Activated T-cell treated with anti-CD3 and anti-CD28 coated beads for 48 hours (primary cell): ENCODE measurements around the gene KCNQ1.

Experiments
- DNase-seq: peaks from one replicate; pipeline ENCODE4 v3.0.0-alpha.2; 2020; ENCODE audit warnings: low read depth

Gene KCNQ1

DNA sequence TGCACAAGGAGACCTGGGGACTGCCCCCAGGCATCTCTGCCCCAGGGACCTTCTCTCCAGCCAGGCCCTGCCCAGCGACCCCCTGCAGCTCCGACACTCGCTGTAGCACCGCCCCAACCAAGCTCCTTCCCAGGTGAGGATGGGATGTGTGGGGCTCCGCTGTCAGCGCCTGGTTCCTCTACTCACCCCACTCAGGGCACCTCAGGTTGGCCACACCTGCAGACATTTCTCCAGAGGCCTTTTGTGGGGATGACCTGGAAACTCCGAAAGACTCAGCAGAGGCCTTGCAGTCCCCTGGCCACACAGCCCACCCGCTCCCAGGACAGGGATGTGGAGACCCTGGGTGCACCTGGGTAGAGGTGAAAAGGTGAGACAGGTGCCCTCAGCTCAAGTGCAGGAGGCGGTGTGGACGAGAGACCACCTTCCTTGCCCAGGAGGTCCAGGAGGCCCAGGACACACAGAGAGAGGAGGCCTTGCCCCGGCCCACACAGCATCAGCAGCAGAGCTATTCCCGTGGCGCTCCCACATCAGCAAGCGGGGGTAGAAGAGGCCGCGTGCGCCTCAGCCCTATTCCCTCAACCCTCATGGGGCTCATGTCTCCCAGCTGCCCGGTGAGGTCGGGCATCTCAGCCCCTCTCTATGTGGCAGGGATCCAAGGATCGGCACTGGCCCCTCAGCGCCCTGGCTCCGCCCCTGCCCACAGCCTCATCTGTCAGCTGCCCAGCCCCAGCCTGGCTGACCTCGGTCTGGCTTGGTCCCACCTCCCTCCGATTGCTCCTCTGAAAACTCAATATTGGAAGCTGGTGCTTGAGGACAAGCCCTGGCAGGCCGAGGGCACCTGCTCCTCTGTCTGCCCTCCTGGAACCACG lies 21.4 kb upstream of the KCNQ1 start:
- DNase-seq, result no peak

DNA sequence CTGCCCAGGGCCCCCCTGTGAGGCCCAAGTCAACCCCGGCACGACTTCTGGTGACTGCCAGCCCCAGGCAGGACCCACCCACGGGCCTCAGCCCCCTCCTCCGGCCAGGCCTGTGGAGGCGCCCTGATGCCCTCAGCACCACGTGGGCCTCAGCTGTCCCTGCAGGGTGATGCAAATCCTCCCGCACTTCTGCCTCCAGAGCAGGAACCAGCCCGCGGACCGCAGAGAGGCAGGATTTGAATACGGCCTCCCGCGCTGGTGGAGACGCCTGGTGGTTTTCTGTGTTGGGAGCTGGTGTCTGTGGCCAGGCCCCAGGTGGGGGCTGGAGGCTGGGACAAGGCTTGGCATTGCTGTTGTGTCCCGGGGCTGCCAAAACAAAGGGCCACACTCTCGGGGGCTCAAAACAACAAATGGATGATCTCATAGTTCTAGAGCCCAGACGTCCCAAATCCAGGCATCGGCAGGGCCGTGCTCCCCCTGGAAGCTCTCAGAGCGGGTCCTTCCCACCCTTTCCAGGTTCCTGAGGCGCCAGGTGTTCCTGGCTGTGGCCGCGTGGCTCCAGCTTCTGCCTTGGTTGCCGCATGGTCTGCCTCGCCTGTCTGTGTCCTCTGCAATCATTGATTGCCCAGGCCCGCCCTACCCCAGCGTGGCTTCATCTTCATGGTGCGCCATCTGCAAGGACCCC lies 19.9 kb upstream of the KCNQ1 start:
- DNase-seq, result no peak

DNA sequence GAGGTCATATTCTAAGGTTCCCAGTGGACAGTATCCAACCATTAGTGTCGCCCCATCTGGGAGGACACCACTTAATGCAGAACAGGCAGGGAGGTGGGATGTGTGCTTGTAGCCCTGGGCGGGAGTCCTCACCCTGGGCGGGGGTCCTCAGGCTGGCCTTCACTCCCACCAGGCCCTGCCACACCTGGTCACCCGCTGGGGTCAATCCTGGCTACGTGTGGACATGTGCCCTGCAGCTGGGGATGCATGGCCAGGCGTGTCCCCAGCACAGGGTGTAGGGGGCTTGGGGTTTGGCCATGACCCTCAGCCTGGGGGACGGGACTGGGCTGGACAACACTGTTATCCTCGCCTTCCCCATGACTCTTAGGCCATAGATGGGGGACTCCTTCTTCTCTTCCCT lies 19.3 kb upstream of the KCNQ1 start:
- no peak for DNase-seq

DNA sequence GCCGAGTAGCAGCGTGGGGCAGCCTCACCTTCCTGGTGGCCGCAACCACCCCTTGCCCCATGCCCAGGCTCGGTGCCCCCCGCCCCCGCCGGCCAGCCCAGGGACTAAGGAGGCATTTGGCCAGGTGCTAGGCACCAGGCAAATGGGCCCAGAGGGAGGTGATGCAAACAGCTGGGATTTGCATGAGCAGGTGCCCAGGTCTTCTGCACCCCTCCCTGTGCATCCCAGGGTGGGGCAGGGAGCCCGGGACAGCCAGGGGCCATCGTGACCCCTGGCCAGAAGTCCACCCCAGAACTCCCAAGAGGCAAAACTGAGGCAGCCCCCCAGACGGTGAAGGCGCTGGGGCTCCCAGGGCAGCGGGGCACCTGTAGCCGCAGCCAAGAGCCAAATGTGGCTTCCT lies 18.6 kb upstream of the KCNQ1 start:
- no peak for DNase-seq

DNA sequence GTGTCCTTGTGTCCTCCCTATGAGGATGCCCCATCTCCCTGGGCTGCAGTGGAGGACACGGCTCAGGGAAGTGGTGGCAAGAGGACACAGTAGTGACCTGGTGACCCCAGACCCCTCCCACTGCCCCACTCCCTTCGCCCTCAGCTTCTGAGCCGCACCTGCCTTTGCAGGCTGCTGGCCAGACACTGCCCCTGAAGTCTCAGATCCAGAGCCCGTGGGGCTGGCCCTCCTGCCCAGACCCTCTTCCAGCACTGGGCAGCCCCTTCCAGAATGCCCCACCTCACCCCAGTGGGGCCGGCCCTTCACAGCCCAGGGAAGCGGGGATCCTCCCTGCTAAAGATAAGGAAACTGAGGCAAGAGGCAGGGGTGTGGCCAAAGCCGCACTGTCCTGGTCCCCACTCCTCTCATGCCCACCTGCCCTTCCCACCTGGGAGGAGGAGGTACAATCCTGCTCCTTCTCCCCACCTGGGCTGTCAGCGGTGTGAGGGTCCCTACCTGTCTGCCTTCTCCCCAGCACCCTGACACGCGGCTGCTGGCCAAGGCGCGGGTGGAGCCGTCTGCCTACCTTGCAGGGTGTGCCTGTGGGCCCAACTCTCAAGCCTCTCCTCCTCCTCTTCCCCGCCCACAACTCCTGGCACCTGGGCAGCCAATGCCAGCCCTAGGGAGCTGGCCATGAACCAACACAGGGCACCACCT lies 17.8 kb upstream of the KCNQ1 start:
- DNase-seq, result no peak

DNA sequence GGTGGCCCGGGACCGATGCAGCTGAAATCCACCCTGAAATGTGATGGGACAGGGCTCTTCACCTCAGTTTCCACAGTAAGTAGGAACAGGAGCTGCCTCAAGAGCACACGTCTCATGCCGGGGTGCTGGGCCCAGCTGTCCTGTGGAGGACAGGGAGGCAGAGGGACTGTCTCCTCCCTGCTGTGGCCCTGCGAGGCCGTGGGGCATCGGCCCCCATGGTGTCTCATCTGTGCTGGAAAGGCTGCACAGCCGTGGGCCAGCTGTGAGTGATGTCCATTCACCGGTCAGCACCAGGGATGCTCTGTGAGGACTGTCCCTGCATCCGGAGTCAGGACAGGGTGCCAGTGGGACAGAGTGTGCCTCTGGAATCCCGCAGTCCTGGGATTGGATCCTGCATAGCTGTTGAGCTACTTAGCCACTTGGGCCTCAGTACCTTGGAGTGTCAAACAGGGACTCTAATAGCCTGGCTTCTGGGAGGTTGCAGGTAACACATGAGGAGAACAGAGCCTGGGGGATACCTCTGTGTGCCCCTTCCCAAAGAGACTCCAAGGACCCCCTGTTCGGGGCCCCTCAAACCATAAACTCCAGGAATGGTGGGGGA lies 17.0 kb upstream of the KCNQ1 start:
- no peak for DNase-seq

DNA sequence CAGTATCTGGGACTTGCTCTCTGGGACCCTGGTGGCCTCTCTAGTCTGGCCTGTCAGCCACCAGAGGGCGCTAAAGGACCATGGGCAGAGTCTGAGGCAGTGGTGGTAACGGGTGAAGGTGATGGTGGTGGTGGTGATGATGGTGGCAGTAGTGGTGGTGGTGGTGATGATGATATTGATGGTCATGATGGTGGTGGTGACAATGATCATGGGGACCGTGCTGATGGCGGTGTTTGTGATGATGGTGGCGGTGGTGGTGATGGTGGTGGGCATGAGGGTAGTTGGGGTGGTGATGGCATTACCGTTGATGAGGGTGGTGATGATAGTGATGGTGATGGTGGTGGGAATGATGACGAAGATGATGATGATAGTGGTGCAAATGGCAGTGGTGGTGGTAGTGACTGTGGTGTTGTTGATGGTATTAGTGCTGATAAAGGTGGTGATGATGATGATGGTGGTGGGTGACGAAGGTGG lies 16.4 kb upstream of the KCNQ1 start:
- DNase-seq, result peak; percentile 74

DNA sequence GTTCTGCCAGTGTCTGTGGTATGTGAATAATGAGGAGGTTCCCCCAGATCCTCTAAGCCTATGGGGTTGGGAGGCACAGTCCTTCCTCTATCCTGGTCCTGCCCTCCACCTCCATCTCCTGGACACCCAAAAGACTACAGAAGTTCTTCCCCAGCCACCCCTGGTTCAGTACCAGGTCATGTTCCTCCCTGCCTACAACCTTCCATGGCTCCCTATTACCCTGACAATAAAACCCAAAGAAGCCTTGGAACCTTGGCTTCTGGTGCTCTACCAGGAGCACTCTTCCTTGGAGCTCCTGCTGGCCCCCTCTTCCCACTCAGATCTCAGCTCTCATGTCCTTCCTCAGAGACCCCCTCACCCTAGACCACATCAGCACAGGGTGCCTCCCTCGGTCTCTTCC lies 13.4 kb upstream of the KCNQ1 start:
- no peak for DNase-seq

DNA sequence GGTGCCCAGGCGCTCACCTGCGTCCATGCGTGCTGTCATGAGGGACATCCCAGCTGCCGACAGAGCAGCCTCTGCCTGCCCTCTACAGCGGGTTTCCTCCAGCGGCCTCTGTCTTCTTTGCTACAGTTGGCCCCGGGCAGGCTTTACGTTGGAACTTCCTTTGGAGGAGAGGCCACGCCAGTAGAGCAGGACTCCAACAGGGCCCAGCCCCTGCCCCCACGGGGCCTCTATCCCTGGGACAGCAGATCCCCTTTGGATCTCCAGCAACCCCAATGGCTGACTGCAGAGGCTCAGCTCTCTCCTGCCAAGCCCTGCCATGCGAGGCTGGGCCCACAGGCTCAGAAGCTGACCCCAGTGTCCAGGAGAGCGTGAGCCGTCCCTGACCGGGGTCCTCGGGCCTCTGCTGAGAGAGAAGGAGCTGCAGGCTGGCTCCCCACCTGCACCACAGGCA lies 12.6 kb upstream of the KCNQ1 start:
- no peak for DNase-seq

DNA sequence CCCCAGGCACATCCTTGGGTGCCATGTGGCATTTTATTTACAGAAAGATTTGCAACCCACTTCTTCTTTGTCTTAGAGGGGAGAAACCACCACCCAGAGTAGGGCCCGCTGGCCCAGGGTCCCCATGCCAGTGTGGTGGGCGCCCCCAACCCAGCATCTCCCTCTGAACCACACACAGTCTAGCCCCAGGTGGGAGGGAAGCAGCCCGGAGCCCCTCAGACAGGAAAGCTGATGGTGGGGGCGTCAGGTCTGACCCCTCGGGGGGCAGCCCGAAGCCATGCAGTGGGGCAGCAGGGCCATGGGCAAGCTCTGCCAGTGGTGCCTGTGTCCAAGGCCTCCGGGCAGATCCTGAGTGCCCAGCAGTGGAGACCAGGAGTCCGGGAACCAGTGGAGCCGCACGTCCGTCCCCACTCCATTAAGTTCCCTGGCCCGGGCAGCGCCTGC lies 12.2 kb upstream of the KCNQ1 start:
- DNase-seq, result no peak

DNA sequence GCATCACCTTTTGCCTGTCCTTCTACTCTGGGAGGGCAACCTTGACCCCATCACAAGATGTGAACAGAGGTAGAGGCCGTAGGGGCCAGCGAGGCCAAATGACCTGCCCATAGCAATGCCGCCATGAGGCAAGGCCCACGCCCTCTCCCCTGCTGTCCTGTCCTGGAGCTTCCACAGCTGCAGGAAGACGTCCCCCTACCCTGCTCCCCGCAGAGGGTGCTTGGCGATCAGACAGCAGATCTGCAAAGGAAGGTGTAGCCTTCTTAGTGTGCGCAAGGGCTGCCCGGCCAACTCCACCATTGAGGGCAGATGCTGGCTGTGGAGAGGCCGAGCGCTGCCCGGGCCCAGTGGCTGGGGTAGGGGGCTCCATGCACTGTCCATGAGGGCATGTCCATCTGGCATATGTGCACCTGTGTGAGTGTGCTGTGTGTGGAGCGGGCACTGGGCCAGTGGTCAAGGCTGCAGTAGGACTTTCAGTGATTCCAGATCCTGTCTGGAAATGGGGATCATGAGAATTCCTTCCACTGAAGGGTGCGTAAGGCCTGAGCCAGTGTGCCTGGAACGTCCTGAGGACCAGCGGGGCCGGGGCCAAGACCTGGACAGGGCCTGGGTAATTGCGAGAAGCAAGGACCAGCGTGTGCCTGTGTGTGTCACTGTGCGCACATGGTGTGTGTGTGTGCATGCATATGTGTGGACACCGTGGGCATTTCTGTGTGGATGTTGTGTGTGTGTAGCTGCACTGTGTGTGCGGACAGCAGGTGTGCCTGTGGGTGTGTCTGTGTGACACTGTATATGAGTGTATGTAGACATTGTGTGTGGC lies 11.5 kb upstream of the KCNQ1 start:
- no peak for DNase-seq

DNA sequence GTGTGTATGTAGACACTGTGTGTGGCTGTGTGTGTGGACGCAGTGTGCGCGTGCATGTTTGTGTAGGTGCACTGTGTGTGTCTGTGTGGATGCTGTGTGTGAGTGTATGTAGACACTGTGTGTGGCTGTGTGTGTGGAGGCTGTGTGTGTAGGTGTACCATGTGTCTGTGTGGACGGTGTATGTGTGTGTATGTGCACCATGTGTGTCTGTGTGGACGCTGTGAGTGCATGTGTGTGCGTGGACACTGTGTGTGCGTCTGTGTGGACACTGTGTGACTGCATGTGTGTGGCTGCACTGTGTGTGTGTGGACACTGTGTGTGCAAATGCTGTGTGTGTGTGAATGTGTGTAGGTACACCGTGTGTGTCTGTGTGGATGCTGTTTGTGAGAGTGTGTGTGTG lies 10.8 kb upstream of the KCNQ1 start:
- DNase-seq, result no peak

DNA sequence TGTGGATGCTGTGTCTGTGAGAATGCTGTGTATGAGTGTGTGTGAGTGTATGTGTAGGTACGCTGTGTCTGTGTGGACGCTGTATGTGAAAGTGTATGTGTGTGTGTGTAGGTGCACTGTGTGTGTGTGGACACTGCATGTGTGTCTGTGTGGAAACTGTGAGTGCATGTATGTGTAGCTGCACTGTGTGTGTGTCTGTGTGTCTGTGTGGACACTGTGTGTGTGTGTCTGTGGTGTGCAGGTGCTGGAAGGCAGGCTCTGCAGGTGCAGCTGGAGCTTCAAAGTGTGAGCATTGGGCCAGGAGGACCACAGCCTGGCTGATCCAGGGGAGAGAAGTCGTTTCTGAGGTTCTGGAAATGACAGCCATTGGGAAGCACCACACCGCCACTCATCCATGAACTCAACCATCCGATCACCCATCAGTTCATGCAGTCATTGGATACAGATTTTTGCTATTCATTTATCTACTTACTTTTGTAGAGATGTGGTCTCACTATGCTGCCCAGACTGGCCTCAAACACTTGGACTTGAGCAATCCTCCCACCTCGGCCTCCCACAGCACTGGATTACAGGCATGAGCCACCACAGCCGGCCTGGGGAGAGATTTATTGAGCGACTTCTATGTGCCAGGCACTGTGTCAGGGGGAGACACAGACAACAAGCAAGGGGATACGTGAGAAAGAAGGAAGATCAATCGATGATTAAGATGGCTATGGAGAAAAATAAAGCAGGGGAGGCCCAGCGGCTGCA lies 10.1 kb upstream of the KCNQ1 start:
- no peak for DNase-seq

DNA sequence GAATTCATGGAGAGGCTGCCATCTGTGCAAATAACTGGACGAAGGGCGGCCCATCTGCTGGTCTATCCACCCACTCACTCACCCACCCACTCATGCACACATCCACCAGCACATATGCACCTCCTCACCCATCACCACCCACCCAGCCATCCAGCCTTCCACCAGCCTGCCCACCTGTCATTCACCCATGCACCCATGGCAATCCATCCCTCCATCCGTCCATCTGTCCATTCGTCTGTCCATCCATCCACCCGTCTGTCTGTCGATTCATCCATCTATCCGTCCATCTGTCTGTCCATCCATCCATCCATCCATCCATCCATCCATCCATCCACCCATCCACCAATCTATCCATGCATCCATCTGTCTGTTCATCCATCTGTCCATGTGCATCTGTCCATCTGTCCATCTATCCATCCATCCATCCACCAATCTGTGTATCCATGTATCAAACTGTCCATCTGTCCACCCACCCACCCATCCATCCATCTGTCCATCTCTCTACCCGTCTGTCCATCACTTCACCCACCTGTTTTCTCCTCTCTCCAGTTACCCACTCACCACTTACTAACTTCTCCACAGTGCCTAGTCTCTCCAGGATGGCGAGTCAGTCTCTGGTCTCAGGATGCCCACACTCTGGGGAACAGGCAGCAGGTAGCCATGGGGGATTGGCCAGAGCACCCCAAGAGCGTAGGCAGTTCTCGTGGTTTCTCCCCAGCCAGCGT lies 9.4 kb upstream of the KCNQ1 start:
- no peak for DNase-seq

DNA sequence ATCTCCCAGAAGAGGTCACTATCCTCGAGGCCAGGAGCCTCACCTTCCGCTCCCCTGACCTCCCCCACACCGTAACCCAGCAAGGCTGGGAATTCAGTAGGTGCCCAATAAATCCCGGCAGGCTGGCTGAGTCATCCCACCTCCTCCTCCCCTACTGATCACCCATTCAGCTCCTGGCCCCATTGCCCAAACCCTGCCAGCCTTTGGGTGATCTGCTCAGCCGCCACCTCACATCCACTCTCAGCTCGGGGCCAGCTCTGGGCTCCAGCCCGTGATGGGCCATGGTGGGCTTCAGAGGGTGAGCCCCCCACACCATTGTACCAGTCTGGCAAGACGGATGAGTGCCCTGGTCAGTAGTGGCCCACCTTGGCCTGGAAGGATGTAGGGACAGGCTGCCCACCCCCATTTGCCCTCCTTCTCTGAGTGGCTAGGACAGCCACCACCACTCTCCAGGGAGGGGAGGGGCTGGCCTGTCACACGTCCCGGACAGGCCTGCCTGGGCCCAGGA lies 8.7 kb upstream of the KCNQ1 start:
- DNase-seq, result no peak

DNA sequence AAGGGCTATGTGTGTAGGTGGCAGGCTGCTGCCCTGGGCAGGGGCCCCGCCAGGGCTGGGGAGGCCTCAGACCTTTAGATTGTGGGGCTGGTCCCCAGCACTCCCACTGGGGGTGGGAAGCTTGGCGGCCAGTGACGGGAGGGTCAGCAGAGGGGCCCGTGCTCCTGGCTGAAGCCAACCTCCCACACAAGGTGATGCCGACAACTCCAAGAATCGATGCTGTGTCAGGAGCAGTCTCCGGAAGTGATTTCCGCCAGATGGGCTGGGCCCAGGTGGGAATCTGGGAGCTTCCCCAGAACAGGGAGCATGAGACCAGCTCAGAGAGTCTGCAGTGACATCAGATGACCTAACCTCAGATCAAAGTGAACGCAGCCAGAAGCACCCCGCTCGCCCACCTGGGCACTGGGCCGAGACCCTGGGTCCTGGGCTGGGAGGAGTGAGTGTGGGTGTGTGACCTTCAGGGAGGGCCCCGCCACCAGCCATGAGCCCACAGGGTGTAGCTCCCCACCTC lies 8.2 kb upstream of the KCNQ1 start:
- DNase-seq, result no peak

DNA sequence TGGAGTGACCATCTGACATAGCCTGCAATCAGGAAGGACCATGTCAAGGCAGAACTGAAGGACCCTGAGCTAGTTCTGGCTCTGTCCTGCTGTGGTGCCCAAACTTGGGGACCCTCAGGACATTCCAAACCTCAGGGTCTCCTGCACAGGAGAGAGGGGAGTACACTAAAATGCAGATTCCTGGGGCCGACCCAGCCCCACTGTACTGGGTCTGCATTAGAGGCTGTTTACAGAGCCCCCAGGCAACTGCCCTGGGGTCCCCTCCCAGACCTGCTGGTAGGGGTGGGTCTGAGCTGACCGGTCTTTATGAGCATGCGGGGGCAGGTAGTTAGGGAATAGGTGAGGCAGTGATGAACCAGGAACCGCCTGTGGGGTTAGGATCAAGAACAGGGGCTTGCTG lies 7.3 kb upstream of the KCNQ1 start:
- no peak for DNase-seq

DNA sequence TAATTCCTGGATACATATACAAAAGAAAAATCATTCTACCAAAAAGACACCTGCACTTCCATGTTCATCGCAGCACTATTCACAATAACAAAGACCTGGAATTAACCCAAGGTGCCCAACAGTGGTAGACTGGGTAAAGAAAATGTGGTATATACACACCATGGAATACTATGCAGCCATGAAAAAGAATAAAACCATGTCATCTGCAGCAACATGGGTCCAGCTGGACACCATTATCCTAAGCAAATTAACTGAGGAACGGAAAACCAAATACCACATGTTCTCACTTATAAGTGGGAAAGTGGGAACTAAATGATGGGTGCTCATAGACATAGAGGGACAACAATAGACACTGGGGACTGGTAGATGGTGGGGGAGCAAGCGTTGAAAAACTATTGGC lies 5.0 kb upstream of the KCNQ1 start:
- no peak for DNase-seq

DNA sequence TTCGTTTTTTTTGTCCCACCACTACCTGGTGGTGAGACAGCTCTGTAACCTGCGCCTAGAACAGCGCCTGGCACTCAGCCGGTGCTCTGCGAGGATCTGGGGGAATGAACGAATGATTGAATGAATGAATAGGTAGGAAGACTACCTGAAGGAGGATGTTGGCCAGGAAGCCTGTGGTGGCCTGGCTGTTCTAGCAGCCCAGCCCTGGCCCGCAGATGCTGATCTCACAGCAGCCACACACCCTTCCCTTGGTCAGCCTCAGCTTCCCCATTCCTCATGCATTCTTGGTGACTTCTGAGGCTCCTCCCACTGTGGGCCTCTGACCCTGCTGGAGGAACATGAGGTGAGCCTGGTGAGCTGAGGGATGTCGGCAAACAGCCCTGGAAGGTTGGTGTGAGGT lies 4.2 kb upstream of the KCNQ1 start:
- no peak for DNase-seq

DNA sequence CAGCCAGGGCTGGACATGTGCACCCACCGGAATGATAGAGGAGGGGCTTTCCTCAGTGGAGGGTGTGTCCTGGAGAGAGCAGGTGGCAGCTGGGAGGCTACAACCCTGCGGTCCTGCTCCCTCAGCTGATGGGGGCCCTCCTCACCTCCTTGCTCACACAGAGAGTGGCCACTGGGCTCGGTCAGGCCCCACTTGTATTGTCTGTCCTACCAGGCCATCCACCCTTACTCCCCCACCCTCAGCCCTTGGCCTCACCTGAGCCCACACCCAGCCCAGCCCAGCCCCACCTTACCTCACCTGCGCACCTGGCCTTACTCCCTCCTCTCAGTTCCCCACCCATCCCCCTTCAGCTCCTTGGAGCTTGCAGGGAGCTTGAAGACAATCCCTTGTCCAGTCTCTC lies 3.6 kb upstream of the KCNQ1 start:
- no peak for DNase-seq
